Occipital lobe (tissue), 2 donors: Measurements from ENCODE around the gene DLX2. TPM values are rescaled to one million over a fixed set of nuclear protein-coding genes. Genes with fewer than 3 reads are reported as not detected.

Experiments
- DNase-seq: peaks from one replicate; lab custom pipeline; 2025; lab: John Stamatoyannopoulos, UW
- total RNA-seq: library from RNA; depleted of rRNA; stranded (reverse); fragments of >200 nt; gene quantifications from one replicate; pipeline ENCODE4 v1.2.3, GENCODE V29; 2014

DLX2 gene
- total RNA-seq, 1 donor from 2014 or later: 3.3 TPM

DNA sequence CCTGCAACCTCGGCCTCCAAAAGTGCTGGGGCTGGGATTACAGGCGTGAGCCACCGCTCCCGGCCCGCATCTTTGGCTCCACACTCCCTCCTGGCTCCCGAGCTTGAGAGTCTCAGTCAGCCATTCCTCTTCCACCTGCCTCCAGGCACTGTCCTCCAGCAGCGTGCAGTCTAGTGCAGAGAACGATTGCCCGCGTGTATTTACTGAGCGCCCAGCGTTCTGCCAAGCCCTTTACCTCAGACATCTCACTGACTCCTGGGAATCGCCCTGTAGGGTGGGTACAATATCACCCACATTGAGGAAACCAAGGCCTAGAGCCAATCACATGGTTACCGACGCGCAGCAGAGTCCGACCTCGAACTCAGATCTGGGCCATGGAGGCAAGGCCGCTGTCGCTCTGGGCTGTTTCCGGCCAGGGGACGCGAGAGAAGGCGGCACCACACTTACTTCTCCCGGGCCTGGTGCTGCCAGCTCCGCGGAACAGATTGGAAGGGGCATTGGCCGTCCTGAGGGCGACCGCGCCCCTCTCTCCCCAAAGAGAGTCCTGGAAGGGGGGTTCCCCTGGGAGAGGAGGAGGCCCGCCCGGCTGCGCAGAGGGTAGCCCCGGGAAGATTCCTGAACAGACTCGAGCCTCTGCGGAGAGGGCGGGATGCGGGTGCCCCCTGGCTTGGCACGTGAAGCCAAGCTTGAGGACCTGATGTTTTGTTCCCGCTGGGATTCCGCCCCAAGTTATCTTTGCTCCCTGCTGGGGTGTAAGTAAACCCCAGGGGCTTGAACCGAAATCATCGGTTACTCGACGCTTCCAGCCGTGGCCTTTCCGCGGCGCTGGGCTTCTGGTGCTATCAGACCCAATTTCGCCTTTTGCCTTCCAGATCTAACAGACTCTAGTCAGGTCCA, 5.2 kb upstream of the DLX2 start:
- DNase-seq: no peak

DNA sequence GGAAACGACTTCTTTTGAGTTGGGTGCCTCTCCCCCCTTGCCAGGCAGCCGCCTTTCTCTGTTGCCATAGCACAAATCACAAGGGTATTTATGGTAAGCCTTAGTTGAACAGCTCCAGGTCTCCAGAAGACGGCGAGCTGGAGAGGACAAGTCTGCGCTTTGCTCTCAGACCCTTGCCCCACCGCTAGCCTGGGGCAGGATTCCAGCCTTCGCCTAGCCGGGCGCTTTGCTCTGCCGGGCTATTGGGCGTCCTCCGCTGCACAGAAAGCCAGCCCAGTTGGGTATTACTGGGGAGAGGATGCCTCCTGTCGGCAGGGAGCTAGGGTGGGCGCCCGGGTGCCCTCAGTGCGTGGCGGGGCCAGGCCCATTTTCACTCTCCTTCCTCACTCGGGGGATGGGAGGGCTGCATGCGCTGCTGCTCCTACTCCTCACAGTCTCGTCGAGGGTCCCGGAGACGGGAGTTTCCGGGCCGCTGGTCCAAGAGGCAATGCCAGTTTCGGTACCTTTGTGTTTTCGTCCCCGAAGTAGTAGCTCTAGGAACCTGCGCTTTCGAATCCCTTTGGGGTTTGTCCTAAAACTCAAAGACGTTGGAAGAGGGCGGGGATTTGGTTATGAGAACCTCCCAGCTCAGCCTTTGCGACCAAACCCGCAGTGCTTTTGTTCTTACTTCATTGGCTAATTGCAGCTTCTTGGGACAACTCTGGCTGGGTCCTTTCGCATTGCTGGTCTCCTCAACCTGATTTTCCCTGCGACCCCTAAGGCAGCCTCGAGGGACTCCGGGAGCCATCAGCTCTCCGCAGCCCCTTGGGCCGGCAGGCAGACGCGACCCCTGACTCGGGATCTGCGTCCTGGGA, 3.6 kb upstream of the DLX2 start:
- DNase-seq: no peak

DNA sequence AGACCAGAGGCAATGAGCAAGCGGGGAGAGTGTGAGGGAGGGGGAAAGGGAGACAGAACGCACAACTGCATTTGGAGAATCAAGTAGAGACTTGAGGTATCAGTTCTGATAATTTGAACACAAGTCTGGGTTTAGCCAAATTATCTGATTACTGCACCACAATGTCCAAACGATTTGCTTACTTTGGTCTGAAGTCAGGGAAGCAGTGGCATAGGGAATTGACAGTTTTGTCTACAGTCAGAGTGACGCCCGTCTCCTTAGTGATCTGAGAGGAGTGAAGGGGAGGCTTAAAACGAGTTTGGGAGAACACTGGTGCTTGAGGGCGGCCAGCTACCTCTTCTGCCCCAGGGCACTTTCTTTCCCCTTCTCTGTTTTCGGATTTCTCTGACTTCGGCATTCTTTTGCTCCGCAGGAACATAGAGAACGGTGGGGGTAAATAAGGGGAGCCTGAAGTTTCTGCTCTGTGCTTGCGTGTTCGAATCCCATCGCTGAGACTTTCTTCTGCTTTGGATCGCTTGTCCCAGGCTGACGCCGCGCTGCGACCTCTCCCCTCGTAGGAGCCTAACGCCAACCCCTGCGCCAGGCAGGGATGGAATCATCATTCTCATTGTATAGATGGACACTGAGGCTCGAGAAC, 2.9 kb upstream of the DLX2 start:
- no peak for DNase-seq

DNA sequence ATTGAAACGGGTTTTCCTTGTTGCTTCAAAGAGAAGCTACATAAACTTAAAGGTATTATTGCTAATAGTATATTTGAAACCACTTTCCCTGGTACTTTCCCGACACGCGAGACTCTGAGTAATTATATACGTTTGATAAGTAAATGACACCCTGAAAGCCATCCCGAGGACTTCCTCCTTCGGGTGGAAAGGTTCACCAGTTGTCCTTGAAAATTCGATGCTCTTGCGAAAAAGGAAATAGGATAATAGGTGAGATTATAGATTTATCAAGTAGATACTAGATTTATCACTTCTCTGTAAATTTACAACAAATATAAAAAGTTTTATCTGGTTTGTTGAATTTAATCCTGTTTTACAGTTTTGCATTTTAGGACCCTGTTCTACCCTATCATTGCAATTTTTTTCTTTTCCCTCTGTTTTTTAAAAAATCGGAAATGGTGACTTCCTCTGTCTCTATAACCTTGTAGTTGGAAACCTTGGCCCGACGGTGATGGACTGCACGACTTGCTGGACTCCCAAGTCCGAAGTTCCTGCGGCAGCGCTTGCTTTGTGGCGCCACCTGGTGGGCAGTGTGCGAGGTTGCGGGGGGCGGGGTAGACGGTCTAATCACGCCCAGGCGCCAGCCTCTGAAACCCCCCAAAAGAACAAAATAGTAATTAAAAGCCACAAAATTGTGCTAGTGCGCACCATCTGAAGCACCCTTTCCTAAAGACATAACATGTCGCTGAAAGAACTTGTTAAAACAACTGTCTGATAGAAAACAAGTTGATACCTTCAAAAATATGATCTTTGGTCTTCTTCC, 972 bp upstream of the DLX2 start:
- no peak for DNase-seq

DNA sequence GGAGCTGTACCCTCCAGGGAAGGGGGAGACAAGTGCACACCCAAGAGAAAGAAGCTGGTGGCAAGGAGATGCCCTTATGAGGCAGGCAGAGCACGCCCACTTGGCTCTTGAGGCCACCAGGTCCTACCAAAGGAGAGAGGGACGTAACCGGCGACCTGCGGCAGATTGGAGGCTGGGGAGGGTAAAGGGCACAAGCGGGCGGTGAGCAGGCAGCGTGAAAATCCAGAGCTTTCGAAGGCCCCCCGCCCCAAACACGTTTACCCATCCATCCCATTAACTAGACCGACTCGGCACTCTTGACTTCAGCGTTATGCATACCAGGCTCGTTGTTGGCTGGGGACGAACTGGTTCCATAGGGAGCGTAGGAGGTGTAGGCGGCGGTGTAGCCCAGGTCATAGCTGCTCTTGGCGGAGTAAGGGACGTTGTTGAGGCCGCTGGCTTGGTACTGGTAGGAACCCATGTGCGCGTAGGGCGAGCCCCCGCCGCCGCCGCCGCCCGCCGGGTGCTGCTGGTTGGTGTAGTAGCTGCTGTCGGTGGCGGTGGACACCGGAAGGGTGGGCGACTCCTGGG, 794 bp downstream of the DLX2 start:
- no peak for DNase-seq

DNA sequence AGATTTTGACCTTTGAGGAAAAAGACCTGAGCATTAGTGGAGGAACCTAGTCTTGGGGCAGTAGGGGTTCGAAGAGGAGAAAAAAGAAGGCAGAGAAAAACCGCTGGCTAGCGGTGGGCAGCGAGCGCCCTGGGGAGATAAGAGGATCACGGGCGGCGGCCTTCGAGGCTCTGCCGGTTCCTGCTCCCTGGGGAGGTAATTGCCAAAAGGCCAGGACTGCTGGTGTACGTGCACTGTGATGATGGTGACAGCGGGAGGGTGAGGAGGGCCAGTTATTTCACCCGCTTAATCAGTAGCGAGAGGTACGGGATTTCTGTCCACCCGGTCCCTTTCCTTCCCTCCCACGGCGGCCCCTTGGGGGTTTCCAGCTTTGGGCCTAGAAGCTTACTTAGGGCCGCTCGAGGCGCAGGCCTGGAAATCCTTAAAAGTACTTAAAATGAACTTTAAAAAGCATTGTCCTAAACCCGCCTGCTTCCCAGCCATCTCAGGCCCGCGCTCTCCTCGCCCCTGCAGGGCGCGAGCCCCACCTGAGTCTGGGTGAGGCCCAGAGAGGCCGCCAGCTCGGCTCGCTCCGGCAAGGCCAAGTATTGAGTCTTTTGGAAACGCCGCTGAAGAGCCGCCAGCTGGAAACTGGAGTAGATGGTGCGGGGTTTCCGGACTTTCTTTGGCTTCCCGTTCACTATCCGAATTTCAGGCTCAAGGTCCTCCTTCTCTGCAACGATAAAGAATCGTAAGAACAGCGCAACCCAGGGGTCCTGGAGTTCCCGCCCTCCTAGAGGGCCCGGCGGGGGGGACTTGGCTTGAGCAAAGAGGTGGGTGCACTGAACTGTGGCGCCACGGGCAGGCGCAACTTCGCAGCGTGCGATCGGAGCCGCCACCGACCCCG, 1.5 kb downstream of the DLX2 start:
- no peak for DNase-seq

DNA sequence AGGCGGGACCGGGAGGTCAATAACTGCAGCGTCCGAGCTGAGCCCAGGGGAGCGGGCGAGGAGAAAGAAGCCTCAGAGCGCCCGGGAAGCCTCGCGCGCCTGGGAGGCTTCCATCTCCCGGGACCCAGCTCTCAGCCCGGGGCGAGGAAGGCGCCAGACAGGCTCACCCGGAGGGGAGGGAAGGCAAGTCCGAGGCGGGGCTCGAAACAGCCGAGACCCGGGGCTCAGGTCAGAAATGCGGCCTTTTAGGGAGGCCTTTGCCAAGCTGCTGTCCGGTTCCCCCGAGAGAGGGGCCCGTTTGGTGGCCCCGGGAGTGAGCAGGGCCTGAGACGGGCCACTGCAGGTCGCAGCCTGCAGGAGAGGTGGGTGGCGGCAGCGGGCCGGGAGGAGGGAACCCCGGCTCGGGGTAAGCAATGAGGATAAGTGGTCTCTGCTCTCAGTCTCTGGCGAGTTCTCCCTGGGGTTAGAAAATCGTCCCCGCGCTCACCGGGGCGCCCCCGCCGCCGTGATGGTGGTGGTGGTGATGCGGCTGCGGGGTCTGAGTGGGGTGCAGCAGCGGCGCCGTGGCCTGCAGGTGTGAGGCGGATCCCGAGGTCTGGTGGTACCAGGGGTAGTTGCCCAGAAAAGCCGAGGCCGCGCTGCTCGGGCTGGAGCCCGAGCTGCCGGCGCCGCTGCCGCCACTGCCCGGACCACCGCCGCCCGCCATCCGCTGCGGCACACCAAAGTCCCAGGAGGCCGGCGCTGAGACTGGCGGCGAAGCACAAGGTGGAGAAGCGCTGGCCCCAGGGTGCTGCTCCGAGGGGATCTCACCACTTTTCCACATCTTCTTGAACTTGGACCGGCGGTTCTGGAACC, 2.4 kb downstream of the DLX2 start:
- no peak for DNase-seq

DNA sequence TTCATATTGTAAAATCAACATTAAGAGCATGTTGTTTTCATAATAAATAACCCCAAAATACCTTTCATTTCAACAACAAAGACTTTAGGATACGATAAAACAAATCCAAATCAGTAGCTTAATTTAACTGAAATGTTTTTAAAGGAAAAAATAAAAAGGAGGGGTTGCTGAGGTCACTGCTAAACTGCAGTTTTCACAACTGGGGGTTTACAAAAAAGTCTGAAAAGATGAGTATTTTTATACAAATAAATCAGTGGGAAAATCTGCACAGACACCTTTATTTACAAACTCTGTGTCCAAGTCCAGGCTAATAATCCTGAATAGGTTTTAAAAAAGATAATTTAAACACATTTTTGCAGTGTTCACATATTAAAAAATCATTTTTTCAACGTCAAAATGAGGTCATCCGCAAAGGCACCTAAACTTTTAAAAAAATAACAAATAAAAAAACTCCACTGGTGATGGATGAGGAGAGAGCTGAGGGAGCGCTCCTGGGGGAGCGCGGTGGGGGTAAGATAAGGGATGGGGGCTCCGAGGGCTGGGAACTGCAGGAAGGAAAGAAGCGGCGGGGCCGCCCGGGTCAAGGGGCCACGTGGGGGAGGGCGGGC, 3.1 kb downstream of the DLX2 start:
- DNase-seq: no peak

DNA sequence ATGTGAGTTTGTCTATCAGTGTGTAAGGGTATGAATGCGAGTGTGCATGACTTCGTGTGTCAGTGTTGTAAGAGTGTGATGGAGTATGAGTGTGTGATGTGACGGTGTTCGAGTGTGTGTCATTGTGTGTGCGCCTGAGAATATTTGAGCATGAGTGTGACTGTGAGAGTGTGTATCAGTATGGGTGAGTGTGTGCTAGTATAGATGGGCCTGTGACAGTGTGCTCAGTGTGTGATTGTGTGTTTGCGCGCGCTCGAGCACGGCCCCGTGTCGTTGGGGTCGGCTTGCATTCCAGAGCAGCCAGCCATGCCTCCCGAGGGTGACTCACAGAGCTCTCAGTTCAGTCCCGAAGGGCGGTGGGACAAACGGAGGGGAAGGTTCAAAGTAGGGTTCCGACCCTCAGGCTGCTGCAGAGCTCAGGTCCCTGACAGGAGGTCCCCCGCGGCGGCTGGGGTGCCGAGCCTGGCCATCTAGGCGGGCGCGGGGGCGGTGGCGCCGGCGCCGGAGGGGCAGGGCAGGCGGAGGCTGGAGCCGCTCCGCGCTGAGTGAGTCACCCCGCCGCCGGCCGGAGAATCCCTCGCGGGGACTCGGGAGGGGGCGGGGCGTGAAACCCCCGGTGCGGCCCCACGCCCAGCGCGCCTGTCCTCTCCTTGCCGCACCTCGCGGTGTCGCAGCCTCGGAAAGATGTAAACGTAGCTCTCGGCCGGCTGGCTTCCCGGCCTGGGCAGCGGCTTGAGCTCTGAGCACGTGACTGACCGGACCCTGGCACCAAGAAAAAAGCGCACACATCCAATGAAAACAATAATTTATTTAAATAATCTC, 3.8 kb downstream of the DLX2 start:
- no peak for DNase-seq

DNA sequence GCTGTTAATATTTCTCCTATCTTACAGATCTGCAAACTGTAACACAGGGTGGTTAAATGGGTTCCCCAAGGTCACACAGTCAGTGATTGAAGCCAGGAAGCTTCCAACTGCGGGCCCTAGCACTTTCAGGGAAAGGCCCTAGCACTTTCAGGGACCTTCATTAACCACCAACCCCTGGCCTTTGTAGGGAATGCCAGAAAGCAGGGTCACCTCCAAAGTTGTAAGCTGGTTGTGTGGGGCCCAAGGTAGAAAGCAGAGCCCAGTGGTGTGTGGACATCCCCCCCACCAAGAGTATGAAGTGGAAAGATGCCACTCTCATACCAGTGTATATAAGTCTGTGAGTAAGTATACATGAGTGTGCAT, 4.4 kb downstream of the DLX2 start:
- no peak for DNase-seq

DNA sequence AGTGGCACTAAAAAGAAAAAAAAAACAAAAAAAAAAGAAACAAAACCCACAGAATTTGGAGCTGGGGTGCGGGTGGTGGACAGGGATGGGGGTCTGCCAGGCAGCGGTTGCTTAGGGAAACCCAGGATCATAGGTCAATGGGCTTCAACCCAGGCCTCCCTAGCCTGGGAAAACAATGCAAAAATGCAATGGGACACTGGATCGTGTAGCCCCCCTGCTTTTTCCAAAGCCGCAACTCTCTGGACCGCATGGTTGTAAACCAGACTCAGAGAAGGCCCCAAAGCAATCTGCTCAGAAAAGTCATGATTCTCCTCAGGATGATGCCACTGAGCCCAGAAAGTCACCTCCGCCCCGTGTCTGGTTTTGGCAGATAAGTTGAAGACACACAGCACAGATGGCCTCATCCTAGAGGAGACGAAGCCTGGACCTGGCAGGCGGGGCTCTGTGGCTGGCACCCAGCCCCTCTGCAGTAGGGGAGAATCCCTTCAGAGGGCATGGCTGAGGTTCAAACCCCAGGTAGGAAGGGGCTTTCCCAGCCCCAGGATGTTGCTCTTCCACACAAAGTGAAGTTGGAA, 5.1 kb downstream of the DLX2 start:
- no peak for DNase-seq

DNA sequence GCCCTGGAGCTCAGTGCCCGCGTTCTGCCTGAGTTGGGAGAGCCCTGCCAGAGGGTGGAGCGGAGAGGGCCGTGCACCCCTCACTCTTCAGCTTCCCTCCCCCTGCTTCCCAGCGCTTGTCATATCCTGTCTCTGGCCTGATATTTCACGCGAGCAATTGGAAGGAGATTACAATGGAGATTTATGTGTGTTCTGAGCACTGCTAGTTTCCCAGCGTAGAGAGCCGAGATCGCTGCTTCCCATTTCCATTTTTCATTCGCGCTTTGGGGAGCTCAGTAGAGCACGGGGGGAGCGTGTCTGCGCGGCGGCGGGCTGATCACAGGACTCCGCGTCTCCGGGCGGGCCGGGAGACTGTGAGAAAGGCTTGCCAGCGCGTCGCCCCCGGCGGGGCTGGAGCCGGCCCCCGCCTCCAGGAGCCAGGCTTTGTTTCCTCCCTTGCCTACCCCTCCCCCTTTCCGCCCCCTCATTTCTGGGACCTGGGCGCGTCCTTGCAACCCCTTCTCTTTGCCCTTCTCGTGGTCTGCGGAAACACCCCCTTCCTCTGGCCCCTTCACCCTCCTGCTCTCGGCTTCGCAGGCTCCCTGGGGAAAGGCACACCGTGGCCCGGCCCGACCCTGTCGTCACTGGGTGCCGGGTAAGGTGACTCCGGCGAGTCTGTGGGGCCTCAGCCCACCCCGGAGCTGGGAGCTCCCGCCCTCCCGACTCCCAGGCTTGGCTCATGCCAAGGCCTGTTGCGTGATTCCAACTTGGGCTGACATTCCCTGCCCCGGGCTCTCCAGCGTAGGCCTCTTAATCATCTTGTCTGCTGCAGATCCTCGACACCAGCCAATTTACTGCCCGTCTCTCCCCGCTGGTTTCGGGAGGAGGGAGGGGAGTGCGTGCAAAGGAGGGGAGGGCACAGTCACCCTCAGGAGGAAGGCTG, 5.8 kb downstream of the DLX2 start:
- no peak for DNase-seq

DNA sequence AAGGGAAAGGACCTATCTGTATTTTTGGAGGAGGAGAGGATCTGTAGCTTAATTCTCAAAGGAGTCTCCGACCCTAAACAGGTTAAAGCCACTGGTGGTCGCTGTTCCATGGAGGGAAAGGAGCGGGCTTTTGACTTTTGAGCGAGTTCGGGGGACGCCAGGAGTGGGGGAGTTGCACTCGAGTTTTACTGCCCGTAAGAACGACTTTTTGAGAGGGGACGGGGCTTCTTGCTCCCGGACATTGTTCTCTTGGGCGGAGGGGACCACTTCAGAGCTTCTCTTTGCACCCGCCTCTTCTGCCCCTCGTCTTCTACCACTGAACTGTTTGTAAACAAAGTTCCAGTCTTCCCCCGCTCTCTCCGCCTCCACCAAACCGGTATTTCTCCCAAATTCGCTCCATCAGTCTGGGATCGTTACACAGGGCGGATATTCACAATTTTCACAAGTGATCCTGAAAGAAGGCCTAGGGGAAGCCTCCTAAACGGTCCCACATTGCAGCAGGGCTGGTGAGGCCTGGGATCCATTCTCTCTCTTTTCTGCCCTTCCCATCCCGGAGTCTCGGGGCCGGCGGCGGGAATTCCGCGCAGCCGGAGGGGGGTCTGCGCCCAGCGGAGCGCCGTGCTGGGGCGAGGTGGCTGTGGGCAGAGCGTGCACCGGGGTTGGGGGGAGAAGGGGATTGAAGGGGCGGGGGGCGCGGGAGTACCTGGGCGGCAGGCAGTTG, 6.6 kb downstream of the DLX2 start:
- DNase-seq: no peak

DNA sequence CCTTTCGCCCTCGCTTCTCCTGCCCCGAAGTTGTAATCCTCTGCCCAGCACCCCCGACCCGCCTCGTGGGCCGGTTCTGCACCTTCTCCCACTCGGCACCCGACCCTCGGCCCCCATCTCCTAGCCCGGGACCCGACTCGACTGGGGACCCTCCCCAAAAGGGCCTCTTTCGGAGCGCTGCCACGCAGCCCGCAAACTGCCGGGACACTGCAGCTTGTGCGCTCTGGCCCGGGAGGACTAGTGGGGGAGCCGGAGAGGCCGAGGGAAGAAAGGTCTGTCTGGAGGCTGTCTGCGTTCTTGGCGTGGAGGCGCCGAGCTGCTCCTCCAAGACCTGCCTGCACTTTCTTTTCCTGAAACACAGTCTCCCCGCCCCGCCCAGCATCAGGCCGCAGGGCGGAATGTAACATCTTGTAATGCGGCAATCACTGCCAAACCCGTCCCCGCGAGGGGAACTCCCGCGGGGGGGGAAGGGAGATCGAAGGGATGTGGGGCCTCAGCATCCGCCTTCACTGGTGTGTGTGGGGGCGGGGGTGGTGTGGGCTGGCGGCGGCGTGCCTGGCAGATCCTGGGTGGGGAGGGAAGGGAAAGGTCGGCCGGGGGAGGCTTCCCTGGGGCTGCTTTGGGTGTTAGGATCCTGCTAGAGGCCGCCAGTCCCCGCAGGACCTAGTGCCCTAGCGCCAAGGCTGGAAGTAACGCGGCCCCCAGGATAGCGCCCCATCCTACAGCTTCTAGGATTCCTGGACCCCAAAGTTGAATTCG, 7.4 kb downstream of the DLX2 start:
- DNase-seq: no peak
